GM12891 (cell line): ENCODE data around the gene C19orf53.

Source experiments
- POLR2A ChIP-seq: IDR thresholded peaks from 2 replicates; pipeline ENCODE4 v1.6.1; 2011; ENCODE audit warnings: low read depth, low read length, control low read depth
- POLR2AphosphoS5 ChIP-seq: IDR thresholded peaks from 2 replicates; pipeline ENCODE4 v1.6.1; 2011; ENCODE audit warnings: low read depth, low read length, control low read depth
- SPI1 ChIP-seq: IDR thresholded peaks from 2 replicates; pipeline ENCODE4 v1.6.1; 2011; ENCODE audit warnings: low read depth, low read length, control low read depth
- TAF1 ChIP-seq: IDR thresholded peaks from 2 replicates; pipeline ENCODE4 v1.6.1; 2011; ENCODE audit warnings: low read depth, low read length, control low read depth

DNA sequence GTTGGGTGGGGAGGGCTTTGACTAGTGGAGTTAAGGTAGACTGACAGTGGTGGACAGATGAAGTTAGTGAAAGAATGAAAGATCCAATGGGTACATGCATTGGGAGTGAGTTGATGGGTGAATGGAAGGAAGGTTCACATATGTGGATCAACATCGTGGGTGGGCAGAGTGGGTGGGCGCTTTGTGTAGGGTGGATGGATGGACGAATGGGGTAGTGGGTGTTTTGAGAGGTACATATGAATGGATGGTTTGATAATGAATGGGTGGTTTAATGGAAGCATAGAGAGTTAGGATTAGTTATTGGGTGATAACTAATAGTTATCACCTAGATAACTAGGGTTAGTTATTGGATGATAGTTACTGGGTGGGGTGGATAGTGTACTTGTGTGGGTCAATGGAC is 32.5 kb downstream of the C19orf53 start:
- TF ChIP-seq POLR2AphosphoS5 (no peak), POLR2A (no peak), TAF1 (no peak), SPI1 (no peak)
